Measurements from ENCODE around the gene AACS.

- no peak for TF ChIP-seq CTCF (IDR thresholded peaks at IDR 0.05)
- TF ChIP-seq POLR2A (IDR thresholded peaks at IDR 0.05): no peak
Observed at GRCh38 chr12:125079648-125080645, 14.7 kb downstream of the AACS start.

All from body of pancreas (tissue), 4 donors.